GM12801 (cell line): ENCODE data around the gene TXLNB.

Experiments
- TF ChIP-seq, protein P1 (sequence below): IDR thresholded peaks from one replicate; pipeline ENCODE4 v1.5.1; 2011; ENCODE audit warnings: control low read depth; ENCODE audit not compliant: insufficient read length; ENCODE audit errors: extremely low read depth

The TXLNB gene

DNA sequence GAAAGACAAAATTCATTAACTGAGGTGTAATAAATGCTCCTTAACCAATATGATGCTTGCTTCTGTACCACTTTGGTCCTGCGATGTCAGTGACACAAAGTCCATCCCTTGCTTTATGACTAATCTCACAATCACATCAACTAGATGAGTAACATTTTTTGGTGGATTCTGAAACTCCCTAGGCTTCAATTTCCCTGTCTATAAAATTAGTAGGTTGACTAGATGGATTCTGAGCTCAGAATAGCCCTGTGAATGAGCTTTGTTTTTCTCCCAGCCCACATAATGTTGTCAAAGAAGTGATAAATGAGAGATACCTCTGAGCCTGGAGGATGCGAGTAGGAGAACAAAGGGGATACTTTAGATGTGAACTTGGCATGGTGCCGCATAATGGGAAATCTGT lies 9.1 kb downstream of the TXLNB start:
- TF ChIP-seq, protein P1, sequence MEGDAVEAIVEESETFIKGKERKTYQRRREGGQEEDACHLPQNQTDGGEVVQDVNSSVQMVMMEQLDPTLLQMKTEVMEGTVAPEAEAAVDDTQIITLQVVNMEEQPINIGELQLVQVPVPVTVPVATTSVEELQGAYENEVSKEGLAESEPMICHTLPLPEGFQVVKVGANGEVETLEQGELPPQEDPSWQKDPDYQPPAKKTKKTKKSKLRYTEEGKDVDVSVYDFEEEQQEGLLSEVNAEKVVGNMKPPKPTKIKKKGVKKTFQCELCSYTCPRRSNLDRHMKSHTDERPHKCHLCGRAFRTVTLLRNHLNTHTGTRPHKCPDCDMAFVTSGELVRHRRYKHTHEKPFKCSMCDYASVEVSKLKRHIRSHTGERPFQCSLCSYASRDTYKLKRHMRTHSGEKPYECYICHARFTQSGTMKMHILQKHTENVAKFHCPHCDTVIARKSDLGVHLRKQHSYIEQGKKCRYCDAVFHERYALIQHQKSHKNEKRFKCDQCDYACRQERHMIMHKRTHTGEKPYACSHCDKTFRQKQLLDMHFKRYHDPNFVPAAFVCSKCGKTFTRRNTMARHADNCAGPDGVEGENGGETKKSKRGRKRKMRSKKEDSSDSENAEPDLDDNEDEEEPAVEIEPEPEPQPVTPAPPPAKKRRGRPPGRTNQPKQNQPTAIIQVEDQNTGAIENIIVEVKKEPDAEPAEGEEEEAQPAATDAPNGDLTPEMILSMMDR: no peak

DNA sequence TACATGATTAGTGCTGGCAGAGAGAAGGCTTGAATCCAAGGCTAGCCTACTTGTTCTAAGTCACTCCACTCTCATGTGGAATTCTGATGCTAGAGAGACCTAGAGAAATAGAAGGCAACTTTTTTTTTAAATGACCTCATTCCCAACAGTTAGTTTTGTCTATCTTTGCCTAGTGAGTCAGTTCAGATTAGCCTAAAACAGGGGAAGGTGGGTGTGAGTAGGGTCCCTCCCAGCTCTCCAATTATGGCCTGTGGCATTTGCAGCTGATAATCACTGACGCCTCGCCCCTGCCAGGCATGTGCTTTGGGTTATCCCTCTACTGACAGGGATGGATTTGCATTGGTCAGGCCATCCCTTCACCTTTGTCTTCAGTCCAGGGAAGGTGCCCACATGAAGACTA lies 13.6 kb downstream of the TXLNB start:
- TF ChIP-seq, protein P1: no peak

DNA sequence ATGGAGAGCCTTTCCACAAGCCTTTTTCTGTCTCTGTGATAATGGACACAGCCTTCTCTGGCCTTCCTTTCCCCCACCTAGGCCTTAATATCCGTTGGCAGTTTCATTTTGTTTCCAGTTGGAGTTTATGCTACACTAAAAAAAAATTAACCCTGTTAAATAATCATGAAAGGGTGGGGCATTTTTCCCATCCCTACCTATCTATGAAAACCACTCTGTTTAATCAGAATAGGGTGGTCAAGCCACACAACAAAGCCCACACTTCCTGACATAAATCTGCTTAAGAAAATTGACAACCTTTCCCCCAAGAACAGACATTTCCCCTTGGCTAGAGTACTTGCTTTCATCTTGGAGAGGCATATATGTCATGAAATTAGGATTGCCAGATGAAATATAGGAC lies 14.2 kb downstream of the TXLNB start:
- TF ChIP-seq, protein P1: no peak

DNA sequence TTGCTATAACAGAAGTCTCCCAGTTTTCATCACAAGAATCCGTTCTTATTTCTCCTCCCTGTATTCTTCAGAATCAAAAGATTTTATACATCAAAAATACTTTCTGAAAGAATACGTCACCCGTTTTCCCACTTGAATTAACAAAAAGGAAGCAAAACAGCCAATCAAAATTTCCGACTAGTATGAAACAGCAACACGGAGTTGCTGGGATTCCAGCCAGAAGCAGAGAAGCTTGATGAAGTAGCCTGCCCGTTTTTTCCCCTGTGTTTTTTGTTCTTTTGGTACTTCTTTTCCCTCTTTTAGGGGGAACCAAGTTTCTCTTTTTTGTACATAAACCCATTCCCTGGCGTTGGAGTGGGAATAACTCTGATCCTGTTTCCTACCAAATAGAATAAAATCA lies 14.6 kb downstream of the TXLNB start:
- TF ChIP-seq, protein P1: no peak

DNA sequence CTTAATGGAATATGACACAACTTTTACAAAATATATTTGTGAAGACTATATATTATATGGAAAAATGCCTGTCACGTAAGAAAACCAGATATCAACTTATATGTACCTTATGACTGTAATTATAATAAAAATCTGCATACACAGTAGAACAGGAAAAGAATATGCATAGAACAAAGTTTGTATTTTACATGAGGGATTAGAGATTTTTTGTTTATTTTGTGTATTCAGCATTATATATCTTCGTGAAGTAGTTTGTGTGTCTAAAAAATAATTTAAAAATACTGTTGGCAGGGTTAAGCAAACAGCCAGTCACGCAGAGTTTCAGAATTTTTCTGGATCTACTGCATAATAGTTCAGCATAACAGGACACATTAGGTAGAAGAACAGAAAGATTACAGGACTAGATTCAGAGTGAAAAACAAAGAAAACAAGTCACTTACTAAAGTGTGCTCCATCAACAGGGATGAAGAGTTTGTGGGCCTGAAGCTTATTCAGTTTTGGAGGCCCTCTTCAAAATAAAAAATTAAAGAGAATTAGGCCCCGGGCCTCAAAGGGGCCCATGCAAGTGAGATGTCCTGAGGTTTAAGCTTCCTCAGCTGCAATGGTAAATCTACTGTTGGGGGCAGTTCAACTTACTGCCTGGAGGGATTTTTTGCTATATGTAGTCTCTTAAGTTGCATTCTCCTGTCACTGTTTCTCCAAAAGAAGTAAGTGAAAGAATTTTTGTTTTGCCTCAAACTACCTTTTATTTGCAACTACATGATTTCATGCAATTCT lies 16.3 kb downstream of the TXLNB start:
- TF ChIP-seq, protein P1: no peak

DNA sequence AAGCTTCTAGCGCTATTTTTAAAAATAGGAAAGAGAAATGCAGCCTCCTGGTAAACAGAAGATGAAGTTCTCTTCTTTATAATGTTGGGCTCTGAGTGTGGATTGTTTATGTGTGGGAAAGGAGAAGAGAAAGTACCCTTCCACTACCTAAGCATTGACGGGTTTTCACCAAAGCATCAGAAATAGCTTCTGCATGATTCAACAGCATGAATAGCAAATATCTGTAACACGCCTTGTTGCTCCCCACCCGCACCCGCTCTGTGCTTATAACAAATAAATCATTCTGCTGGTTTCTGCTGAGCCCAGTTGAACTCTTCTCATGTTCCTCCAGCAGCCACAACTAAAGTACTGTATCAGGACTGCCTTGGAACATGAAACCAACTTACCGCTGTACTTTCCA lies 20.7 kb downstream of the TXLNB start:
- TF ChIP-seq, protein P1: no peak

DNA sequence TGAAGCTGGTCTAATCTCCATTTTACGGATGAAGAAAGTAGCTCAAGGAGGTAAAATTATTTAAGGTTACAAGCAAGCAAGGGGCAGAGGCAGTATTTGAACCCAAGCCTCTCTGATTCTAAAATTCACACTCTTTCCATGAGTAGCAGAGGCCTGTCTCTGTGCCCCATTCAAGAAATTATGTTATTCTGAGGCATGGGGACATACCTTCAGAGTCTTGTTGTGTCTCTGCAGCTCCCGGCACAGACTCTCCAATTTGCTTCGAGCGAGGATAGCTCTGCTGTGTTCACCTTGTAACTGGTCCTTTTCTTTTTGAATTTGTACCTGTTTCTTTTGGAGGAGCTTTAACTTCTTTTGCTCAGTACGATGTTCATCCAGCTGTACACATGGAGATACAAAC lies 21.5 kb downstream of the TXLNB start:
- TF ChIP-seq, protein P1: no peak
